HG03108 (cell line): ENCODE data around the gene ZNF529.

Source experiments
- ATAC-seq: cut with Tn5 transposase; IDR thresholded peaks from one replicate; pipeline ENCODE4 v1.9.1; 2021; ENCODE audit warnings: moderate library complexity; ENCODE audit not compliant: unreplicated experiment

The ZNF529 gene

GRCh38 chr19:36514012-36514612 is 59.0 kb downstream of the ZNF529 start:
- ATAC-seq: no peak

- ATAC-seq: no peak
These were observed 64.8 kb downstream of the ZNF529 start for GRCh38 chr19:36508325-36508724.

GRCh38 chr19:36501973-36502372 is 71.1 kb downstream of the ZNF529 start:
- ATAC-seq: no peak

- no peak for ATAC-seq
These were observed 76.1 kb downstream of the ZNF529 start for GRCh38 chr19:36497001-36497400.
